ENCODE data around the gene ELAVL4. TPM values are rescaled to one million over a fixed set of nuclear protein-coding genes. Genes with fewer than 3 reads are reported as not detected.
A peak's percentile ranks its signal among the peaks of the same experiment; 100 is the strongest.

The ELAVL4 gene
- not detected for total RNA-seq
- polyA plus RNA-seq (ENCODE audit: insufficient read depth, low read depth, low replicate concordance): not detected
- long read RNA-seq, donor 1: 0 reads
- long read RNA-seq, donor 2: 0 reads
- long read RNA-seq, donor 3: 0 reads
- long read RNA-seq, donor 4: 0 reads
- long read RNA-seq, donor 5: 0 reads
- long read RNA-seq, donor 6, partial matches to known transcripts: 0 of 1 reads
- long read RNA-seq, donor 6, other reads (novel, unspliced or antisense): 0 of 1 reads
- long read RNA-seq, donor 7: 0 reads
- long read RNA-seq, donor 8: 0 reads
- long read RNA-seq, donor 9: 0 reads
- long read RNA-seq, donor 10: 0 reads

DNA sequence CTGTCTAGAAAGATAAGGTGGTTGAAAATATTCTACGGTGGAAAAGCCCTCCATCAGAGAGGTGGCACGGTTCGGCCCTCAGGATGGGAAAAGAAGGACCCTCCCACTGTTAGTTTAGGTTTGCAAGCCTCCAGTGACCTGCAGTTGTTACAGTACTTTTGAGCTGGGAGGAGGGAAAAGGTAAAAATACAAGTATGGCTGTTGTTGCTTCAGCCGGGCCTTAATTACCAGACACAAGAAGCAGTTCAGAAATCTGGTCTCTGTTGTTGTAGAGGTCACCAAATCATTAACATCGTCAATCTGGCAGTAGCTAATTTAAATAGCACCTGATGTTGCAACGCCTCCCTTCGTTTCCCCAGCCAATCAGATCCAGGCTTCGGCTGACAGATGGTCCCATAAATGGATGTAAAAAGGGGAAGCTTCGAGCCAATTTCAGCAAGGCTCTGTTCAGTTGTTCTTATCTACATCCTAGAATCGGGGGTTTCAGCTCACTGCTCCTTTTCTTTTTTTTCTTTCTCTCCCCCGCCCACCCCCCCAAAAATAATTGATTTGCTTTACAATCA is at the start of gene ELAVL4:
ELAVL4 (plus strand) TSS at position 424 of the 563 bp plus-strand sequence. CDS start 270 bp downstream, outside the sequence.
- no peak for FAIRE-seq

DNA sequence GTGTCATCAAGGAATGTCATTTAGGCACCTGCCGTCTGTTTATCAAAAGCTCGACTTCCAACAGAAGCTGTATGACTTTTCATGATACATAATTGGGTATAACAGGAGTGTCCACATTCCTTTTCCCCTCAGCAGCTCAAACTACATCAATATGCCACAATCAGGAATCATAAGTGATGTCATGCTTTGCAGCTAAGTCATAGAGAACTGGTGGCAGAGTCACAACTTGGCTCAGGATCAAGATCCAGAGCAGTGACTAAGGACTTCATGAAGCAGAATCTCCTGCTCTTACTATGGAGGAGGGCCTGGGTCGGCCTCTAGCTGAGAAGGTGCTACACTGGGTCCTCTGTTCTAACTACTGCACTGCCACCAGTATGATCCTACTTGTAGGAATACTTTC is 48.4 kb upstream of the ELAVL4 start:
- intact Hi-C loops (cut with DNase I): no loop called here
- TF ChIP-seq, protein P1, sequence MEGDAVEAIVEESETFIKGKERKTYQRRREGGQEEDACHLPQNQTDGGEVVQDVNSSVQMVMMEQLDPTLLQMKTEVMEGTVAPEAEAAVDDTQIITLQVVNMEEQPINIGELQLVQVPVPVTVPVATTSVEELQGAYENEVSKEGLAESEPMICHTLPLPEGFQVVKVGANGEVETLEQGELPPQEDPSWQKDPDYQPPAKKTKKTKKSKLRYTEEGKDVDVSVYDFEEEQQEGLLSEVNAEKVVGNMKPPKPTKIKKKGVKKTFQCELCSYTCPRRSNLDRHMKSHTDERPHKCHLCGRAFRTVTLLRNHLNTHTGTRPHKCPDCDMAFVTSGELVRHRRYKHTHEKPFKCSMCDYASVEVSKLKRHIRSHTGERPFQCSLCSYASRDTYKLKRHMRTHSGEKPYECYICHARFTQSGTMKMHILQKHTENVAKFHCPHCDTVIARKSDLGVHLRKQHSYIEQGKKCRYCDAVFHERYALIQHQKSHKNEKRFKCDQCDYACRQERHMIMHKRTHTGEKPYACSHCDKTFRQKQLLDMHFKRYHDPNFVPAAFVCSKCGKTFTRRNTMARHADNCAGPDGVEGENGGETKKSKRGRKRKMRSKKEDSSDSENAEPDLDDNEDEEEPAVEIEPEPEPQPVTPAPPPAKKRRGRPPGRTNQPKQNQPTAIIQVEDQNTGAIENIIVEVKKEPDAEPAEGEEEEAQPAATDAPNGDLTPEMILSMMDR (IDR thresholded peaks at IDR 0.05; ENCODE audit: borderline replicate concordance, extremely low read depth, insufficient read depth): no peak
- no peak overlapping the region for H3K9ac ChIP-seq (ENCODE audit: low read length in 3 of 3)

More for the DNA sequence above, at the start of gene ELAVL4:
- no peaks in the 10 kb centered on the region for H3K9me3 ChIP-seq (ENCODE audit: control insufficient read depth in 2 of 3, insufficient read depth in 1 of 3, low read length in 3 of 3)
- peak within 1 kb of the TSS in 1 of 3 donors; percentile 61 for H3K4me3 ChIP-seq (ENCODE audit: low read length in 3 of 3)
- TF ChIP-seq, protein P1 (IDR thresholded peaks at IDR 0.05; ENCODE audit: borderline replicate concordance, extremely low read depth, insufficient read depth): no peak
- peak within 1 kb of the TSS in 1 of 3 donors; percentile 24 for H3K9ac ChIP-seq (ENCODE audit: low read length in 3 of 3)
- no peaks in the 10 kb centered on the region for H3K4me1 ChIP-seq (ENCODE audit: control insufficient read depth in 2 of 3, insufficient read depth in 2 of 3, low read depth in 1 of 3, low read length in 3 of 3)
- intact Hi-C loops (cut with DNase I): no loop called here
- no peaks in the 10 kb centered on the region for H3K36me3 ChIP-seq (ENCODE audit: control insufficient read depth in 2 of 3, insufficient read depth in 3 of 3, low read length in 3 of 3)
- H3K27ac ChIP-seq (ENCODE audit: low read depth in 2 of 2, low read length in 2 of 2): no peak within 1 kb of the TSS
- peaks cover 11% of the 10 kb centered on the region for H3K27me3 ChIP-seq (ENCODE audit: control insufficient read depth, insufficient read depth, low read length)
- peak in 4 of 5 donors; percentile 28 to 62 (median 52) for DNase-seq

DNA sequence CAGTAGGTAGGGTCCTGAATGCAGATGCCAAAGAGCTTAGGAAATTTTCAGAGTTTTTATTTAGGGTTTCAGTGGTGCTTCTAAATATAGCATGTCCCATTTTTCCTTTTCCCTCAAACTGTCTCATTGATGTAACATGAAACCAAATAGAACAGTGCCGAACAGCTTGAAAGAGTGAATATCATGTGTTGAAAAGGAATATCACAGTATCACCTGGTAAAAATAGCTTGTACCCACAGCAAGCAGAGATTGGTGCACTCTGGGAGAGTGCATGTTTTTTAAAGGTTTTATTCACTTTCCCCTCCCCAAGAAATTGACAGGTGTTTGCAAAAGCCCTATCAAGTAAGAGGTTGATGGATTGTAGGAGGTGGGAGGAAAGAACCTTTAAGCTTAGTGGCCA is 41.9 kb upstream of the ELAVL4 start:
- Histone ChIP-seq H3K9ac (ENCODE audit: low read length in 3 of 3) (no peak overlapping the region), H3K27ac (ENCODE audit: low read depth in 2 of 2, low read length in 2 of 2) (no peak overlapping the region), H3K27me3 (ENCODE audit: control insufficient read depth, insufficient read depth, low read length) (no peaks in the 10 kb centered on the region), H3K4me3 (ENCODE audit: low read length in 3 of 3) (no peak overlapping the region), H3K4me1 (ENCODE audit: control insufficient read depth in 2 of 3, insufficient read depth in 2 of 3, low read depth in 1 of 3, low read length in 3 of 3) (no peaks in the 10 kb centered on the region), H3K9me3 (ENCODE audit: control insufficient read depth in 2 of 3, insufficient read depth in 1 of 3, low read length in 3 of 3) (no peaks in the 10 kb centered on the region), H3K36me3 (ENCODE audit: control insufficient read depth in 2 of 3, insufficient read depth in 3 of 3, low read length in 3 of 3) (no peaks in the 10 kb centered on the region)
- DNase-seq (no peak), FAIRE-seq (no peak)
- intact Hi-C loops (cut with DNase I): no loop called here
- TF ChIP-seq, protein P1 (IDR thresholded peaks at IDR 0.05; ENCODE audit: borderline replicate concordance, extremely low read depth, insufficient read depth): no peak

More for the DNA sequence above, 48.4 kb upstream of the ELAVL4 start:
- Histone ChIP-seq H3K36me3 (ENCODE audit: control insufficient read depth in 2 of 3, insufficient read depth in 3 of 3, low read length in 3 of 3) (no peaks in the 10 kb centered on the region), H3K4me1 (ENCODE audit: control insufficient read depth in 2 of 3, insufficient read depth in 2 of 3, low read depth in 1 of 3, low read length in 3 of 3) (no peaks in the 10 kb centered on the region), H3K27ac (ENCODE audit: low read depth in 2 of 2, low read length in 2 of 2) (no peak overlapping the region), H3K27me3 (ENCODE audit: control insufficient read depth, insufficient read depth, low read length) (no peaks in the 10 kb centered on the region), H3K4me3 (ENCODE audit: low read length in 3 of 3) (no peak overlapping the region), H3K9me3 (ENCODE audit: control insufficient read depth in 2 of 3, insufficient read depth in 1 of 3, low read length in 3 of 3) (no peaks in the 10 kb centered on the region)
- DNase-seq (no peak), FAIRE-seq (no peak)
